ENCODE measurements around the gene OLFML2A. TPM values are rescaled to one million over a fixed set of nuclear protein-coding genes. Genes with fewer than 3 reads are reported as not detected.

OLFML2A gene
- total and polyA plus RNA-seq, 2 experiments from 2014 or later, result 2.2 to 3.4 TPM

DNA sequence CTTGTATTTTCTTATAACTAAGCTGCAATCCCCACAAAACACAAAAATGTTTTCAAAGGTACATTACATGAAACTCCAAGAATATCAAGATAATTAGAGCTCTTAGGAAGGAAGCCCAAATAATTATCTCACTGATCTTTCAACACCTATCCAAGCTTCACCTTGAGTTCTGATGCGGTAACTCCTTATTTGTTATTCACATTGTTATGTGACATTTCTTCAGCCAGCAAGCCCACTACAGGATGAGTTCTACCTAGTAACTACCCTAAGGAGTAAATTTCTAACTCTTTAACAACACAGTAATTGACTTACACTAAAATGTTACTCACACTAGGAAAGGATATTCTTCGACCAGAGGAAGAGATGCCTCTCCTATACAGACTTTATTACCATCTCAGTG lies 15.7 kb upstream of the OLFML2A start:
- WGBS (ENCODE audit: low lambda C conversion rate, missing lambda C conversion rate), result 67% methylated on average over 2 of the region's 2 CpGs
- no peak for DNase-seq (ENCODE audit: low spot score)
- Histone ChIP-seq H3K9me3 (ENCODE audit: low read depth) (no peaks in the 10 kb centered on the region), H3K36me3 (replicated peaks; ENCODE audit: insufficient read depth, low read depth) (no peaks in the 10 kb centered on the region), H3K9me2 (replicated peaks; ENCODE audit: insufficient read depth) (no peaks in the 10 kb centered on the region), H3K4me1 (ENCODE audit: insufficient read depth) (peaks cover 13% of the 10 kb centered on the region), H3K4me3 (no peak overlapping the region), H3K79me2 (peaks cover 80% of the 10 kb centered on the region), H3K27ac (no peak overlapping the region), H3K27me3 (no peaks in the 10 kb centered on the region), H3K4me2 (no peak overlapping the region), H2AFZ (no peak overlapping the region), H4K20me1 (ENCODE audit: insufficient read depth, poor library complexity, severe bottlenecking) (peaks cover 3% of the 10 kb centered on the region)
- TF ChIP-seq EZH2phosphoT487 (IDR thresholded peaks at IDR 0.05; ENCODE audit: low read depth, severe bottlenecking, unreplicated experiment) (no peak), EZH2 (IDR thresholded peaks at IDR 0.05; ENCODE audit: borderline replicate concordance) (no peak)
- TF ChIP-seq, protein P1, sequence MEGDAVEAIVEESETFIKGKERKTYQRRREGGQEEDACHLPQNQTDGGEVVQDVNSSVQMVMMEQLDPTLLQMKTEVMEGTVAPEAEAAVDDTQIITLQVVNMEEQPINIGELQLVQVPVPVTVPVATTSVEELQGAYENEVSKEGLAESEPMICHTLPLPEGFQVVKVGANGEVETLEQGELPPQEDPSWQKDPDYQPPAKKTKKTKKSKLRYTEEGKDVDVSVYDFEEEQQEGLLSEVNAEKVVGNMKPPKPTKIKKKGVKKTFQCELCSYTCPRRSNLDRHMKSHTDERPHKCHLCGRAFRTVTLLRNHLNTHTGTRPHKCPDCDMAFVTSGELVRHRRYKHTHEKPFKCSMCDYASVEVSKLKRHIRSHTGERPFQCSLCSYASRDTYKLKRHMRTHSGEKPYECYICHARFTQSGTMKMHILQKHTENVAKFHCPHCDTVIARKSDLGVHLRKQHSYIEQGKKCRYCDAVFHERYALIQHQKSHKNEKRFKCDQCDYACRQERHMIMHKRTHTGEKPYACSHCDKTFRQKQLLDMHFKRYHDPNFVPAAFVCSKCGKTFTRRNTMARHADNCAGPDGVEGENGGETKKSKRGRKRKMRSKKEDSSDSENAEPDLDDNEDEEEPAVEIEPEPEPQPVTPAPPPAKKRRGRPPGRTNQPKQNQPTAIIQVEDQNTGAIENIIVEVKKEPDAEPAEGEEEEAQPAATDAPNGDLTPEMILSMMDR (IDR thresholded peaks at IDR 0.05; ENCODE audit: poor library complexity), result no peak

DNA sequence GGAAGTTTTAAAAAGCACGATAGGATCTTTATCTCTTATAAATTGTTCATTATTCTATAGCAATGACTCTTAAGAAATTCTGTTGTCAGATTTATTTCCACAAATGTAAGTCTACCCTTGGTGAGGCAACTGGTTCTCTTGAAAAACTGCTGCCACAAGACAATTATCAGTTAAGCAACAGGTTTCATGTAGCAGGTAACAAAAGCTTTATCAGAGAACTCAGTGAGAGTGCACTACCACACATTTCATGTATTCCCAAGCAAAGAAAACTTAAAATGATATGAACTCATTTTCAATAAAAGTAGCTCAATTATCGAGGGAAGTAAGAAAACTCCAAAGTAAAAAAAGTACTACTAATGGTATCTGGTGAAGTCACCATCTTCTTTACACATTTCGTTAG lies 15.2 kb upstream of the OLFML2A start:
- H3K4me2 ChIP-seq, result no peak overlapping the region
- peaks cover 13% of the 10 kb centered on the region for H3K4me1 ChIP-seq (ENCODE audit: insufficient read depth)
- H3K27me3 ChIP-seq, result no peaks in the 10 kb centered on the region
- TF ChIP-seq EZH2phosphoT487 (IDR thresholded peaks at IDR 0.05; ENCODE audit: low read depth, severe bottlenecking, unreplicated experiment) (no peak), EZH2 (IDR thresholded peaks at IDR 0.05; ENCODE audit: borderline replicate concordance) (no peak)
- TF ChIP-seq, protein P1 (IDR thresholded peaks at IDR 0.05; ENCODE audit: poor library complexity), result no peak
- H3K36me3 ChIP-seq (replicated peaks; ENCODE audit: insufficient read depth, low read depth), result no peaks in the 10 kb centered on the region
- H3K27ac ChIP-seq, result no peak overlapping the region
- peaks cover 80% of the 10 kb centered on the region for H3K79me2 ChIP-seq
- no peaks in the 10 kb centered on the region for H3K9me3 ChIP-seq (ENCODE audit: low read depth)
- no peak overlapping the region for H2AFZ ChIP-seq
- H3K9me2 ChIP-seq (replicated peaks; ENCODE audit: insufficient read depth), result no peaks in the 10 kb centered on the region
- DNase-seq (ENCODE audit: low spot score), result no peak
- H3K4me3 ChIP-seq, result no peak overlapping the region
- 72% methylated on average over 3 of the region's 3 CpGs for WGBS (ENCODE audit: low lambda C conversion rate, missing lambda C conversion rate)
- H4K20me1 ChIP-seq (ENCODE audit: insufficient read depth, poor library complexity, severe bottlenecking), result peaks cover 3% of the 10 kb centered on the region

DNA sequence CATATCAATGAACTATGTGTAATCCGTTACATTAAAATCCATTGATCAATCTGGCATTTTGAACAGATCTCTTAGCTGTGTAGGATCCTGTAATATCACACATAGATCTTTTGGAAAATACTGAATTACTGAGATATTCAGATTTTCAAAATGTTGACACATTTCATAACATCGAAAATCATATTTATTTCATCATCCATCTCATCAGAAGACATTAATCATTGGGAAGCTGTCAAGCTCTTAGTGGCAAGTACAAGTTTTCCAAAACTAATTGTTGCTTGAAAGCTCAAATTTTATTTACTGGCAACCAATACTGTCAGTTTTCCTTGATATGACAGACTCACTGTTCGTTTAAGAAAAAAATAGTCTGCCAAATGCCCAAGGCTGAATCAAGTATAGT lies 14.3 kb upstream of the OLFML2A start:
- no peaks in the 10 kb centered on the region for H3K27me3 ChIP-seq
- H3K79me2 ChIP-seq, result peaks cover 84% of the 10 kb centered on the region
- H3K4me1 ChIP-seq (ENCODE audit: insufficient read depth), result peaks cover 10% of the 10 kb centered on the region
- no peaks in the 10 kb centered on the region for H3K9me2 ChIP-seq (replicated peaks; ENCODE audit: insufficient read depth)
- TF ChIP-seq, protein P1 (IDR thresholded peaks at IDR 0.05; ENCODE audit: poor library complexity), result no peak
- TF ChIP-seq EZH2phosphoT487 (IDR thresholded peaks at IDR 0.05; ENCODE audit: low read depth, severe bottlenecking, unreplicated experiment) (no peak), EZH2 (IDR thresholded peaks at IDR 0.05; ENCODE audit: borderline replicate concordance) (no peak)
- whole genome bisulfite sequencing (ENCODE audit: low lambda C conversion rate, missing lambda C conversion rate), result 90% methylated on average over 3 of the region's 3 CpGs
- no peak overlapping the region for H3K27ac ChIP-seq
- peaks cover 3% of the 10 kb centered on the region for H4K20me1 ChIP-seq (ENCODE audit: insufficient read depth, poor library complexity, severe bottlenecking)
- H3K36me3 ChIP-seq (replicated peaks; ENCODE audit: insufficient read depth, low read depth), result no peaks in the 10 kb centered on the region
- no peak for DNase-seq (ENCODE audit: low spot score)
- no peak overlapping the region for H3K4me2 ChIP-seq
- H3K4me3 ChIP-seq, result no peak overlapping the region
- no peaks in the 10 kb centered on the region for H3K9me3 ChIP-seq (ENCODE audit: low read depth)
- H2AFZ ChIP-seq, result no peak overlapping the region

All from hepatocyte (in vitro differentiated cells).